HFF-Myc (cell line): Measurements from ENCODE around the gene FGF16.
"Not testable (repeated sequence)": the region's sequence is repeated elsewhere in the genome, so short reads cannot be mapped to it uniquely, and the experiment has no call there.

Source experiments
- DNase-seq: peaks from one replicate; pipeline ENCODE4 v3.0.0-alpha.2; 2011; ENCODE audit warnings: low read depth; ENCODE audit errors: extremely low read depth
- H3K4me3 ChIP-seq: replicated peaks from 2 replicates; pipeline ENCODE4 v1.5.1; 2011; ENCODE audit warnings: low read depth, mild to moderate bottlenecking, control low read depth, low read length
- TF ChIP-seq, protein P1 (sequence below): IDR thresholded peaks from 2 replicates; pipeline ENCODE4 v1.5.1; 2012; ENCODE audit warnings: mild to moderate bottlenecking, low read depth, low read length, control low read depth; ENCODE audit errors: missing control alignments

The FGF16 gene

DNA sequence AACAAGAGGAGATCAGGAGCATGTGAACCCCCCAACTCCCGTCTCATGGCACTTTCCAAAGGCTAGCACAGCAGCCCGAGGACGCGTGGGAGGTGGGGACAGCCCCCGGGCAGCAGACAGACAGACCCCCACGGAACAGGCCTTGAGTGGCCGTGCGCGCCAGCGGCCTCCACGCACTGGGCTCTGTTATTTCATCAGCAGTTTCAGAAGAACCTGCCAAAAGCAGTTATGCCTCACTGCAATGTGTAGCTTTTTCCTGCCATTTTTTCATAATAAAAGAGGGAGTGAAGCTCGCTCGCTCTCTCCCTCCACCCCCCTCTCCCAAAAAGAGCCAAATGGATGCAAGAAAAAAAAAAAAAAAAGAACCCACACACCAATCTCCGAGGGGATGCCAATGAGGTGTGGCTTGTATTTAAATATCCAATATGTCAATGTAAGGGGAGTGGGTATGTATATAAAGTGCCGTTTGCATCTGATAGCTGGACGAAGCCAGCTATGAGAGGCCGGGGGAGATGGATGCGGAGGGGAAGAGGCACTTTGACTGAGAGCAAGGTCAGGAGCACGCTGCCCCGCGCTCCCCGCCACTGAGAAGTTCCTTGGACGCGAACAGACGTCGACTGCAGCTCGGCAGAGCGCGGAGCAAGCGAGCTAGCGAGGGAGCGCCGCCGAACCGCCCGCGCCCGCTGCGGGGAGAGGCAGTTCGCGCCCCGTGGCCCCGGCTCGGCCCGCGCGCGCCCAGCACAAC is at the start of gene FGF16:
Gene FGF16 (plus strand): TSS at position 482 of the 745 bp plus-strand sequence. CDS start 286 bp downstream, outside the sequence.
- TF ChIP-seq, protein P1, sequence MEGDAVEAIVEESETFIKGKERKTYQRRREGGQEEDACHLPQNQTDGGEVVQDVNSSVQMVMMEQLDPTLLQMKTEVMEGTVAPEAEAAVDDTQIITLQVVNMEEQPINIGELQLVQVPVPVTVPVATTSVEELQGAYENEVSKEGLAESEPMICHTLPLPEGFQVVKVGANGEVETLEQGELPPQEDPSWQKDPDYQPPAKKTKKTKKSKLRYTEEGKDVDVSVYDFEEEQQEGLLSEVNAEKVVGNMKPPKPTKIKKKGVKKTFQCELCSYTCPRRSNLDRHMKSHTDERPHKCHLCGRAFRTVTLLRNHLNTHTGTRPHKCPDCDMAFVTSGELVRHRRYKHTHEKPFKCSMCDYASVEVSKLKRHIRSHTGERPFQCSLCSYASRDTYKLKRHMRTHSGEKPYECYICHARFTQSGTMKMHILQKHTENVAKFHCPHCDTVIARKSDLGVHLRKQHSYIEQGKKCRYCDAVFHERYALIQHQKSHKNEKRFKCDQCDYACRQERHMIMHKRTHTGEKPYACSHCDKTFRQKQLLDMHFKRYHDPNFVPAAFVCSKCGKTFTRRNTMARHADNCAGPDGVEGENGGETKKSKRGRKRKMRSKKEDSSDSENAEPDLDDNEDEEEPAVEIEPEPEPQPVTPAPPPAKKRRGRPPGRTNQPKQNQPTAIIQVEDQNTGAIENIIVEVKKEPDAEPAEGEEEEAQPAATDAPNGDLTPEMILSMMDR, result no peak
- H3K4me3 ChIP-seq, result peak within 1 kb of the TSS; percentile 26
- DNase-seq, result no peak

DNA sequence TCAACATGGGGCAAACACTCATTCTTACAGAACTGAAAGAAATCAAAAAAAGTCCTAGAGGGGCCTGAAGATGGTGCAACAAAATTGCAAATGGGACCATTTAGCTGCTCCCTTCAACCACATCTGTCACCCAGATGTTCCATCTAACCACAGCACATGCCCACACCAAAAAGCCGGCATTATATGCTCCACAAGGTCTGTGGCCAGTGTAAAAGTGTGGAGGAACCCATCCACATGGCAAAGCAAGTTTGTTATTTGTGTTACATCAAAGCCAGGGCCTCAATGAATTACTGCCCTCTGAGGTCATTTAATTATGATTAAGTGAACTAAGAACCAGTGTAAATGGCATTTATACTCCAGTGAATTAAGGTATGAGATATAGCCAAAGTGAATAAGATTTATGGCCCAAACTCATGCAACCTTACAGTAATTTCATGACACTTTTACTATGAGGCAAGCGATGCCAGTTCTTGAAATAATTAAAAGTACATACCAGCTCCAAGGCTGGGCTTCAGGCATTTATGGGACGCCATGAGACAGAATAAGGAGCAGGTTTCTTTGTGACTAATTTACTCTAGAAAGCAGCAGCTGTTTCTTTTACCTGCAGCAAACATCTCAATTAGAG is 48.7 kb upstream of the FGF16 start:
- TF ChIP-seq, protein P1, result no peak
- peak; percentile 50 for DNase-seq
- no peak overlapping the region for H3K4me3 ChIP-seq

DNA sequence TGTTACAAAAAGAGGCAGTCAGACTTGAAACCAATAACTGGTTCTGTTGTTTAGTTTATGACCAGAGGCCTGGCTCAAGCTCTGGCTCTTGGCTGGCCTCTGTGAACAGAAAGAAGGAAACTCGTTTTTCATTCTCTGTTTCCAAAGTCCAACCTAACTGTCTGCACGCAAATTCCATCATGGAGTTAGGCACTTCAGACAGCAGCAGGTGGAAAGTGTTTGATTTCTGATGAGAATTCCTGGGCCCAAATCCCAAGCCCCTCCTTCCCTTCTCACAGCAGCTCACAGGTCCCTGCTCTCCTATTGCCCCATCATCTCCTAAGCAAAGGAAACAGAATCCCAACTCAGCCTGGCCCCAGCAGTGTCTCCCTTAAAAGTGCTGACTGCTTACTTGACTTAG is 42.8 kb upstream of the FGF16 start:
- TF ChIP-seq, protein P1, result no peak
- DNase-seq, result no peak
- H3K4me3 ChIP-seq, result no peak overlapping the region

DNA sequence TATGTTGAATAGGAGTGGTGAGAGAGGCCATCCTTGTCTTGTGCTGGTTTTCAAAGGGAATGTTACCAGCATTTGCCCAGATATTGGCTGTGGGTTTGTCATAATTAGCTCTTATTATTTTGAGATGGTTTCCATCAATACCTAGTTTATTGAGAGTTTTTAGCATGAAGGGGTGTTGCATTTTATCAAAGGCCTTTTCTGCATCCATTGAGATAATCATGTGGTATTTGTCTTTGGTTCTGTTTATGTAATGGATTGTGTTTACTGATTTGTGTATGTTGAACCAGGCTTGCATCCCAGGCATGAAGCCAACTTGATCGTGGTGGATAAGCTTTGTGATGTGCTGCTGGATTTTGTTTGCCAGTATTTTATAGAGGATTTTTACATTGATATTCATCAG is 39.4 kb upstream of the FGF16 start:
- H3K4me3 ChIP-seq, DNase-seq: not testable (repeated sequence)

DNA sequence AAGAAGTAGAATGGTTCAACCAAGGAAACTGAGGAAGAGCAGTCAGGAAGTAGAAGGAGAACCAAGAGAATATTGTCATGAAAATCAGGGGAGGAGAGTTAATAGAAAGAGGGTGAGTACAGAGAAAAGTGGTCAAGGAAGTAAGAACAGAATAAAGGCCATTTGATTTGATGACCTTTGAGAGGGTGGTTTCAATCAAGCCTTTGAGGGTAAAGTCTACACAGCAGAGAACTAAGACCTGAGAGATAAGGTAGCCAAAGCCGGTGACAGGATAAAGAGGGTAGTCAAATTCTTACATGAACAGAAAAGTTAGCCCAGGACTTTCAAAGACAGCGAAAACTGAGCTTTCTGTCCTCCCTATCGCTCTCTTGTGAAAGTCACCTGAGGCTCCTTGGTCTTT is 34.6 kb upstream of the FGF16 start:
- H3K4me3 ChIP-seq, result no peak overlapping the region
- TF ChIP-seq, protein P1, result no peak
- no peak for DNase-seq

DNA sequence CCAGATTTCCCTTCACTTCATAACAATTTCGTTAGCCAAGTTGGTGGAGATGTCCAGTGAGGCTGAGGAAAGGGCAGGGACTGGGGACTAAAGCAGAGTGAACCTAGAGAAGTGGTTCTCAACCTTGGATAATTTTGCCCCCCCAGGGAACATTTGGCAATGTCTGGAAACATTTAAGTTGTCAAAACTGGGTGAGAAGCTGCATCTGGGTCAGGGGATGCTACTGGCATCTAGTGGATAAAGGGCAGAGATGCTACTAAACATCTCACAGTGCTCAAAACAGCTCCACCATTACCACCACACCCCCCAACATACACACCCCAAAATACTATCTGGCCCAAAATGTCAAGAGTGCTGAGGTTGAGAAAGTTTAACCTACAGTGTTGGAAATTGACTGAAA is 32.0 kb upstream of the FGF16 start:
- H3K4me3 ChIP-seq, result no peak overlapping the region
- TF ChIP-seq, protein P1, result peak; percentile 3
- DNase-seq, result no peak

DNA sequence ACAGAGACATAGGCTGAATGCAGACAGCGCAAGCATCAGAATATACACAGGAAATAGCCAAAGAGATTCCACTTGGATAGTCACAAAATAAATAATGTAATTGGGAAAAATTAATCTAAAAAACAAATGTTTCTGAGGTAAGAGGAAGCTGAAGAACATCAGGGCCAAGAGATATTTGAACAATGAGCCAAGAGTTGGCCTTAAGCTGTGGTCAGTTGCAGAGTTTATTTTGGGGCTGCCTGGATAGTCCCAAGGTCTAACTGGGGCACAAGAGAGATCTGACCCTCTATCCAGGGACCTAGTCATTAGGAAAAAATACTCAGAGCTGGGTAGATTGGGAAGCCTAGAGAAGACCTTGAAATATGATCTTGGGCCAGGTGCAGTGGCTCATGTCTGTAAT is 31.3 kb upstream of the FGF16 start:
- H3K4me3 ChIP-seq, result no peak overlapping the region
- TF ChIP-seq, protein P1, result no peak
- no peak for DNase-seq
